Stimulated activated CD4-positive, alpha-beta T cell treated with anti-CD3 and anti-CD28 coated beads, Interleukin-15, amount 100 ng/mL, for 24 hours (primary cell): ENCODE data around the gene SSRP1.
"Not testable (repeated sequence)": the region's sequence is repeated elsewhere in the genome, so short reads cannot be mapped to it uniquely, and the experiment has no call there.

Experiments used
- DNase-seq: peaks from one replicate; pipeline ENCODE4 v3.0.0-alpha.2; 2020

The SSRP1 gene

GRCh38 chr11:57294225-57295131 is 41.2 kb downstream of the SSRP1 start:
- DNase-seq: no peak

- DNase-seq: no peak
Observed at GRCh38 chr11:57290288-57290687, 45.4 kb downstream of the SSRP1 start.

GRCh38 chr11:57288771-57289579 is 46.7 kb downstream of the SSRP1 start:
- DNase-seq: no peak

DNA sequence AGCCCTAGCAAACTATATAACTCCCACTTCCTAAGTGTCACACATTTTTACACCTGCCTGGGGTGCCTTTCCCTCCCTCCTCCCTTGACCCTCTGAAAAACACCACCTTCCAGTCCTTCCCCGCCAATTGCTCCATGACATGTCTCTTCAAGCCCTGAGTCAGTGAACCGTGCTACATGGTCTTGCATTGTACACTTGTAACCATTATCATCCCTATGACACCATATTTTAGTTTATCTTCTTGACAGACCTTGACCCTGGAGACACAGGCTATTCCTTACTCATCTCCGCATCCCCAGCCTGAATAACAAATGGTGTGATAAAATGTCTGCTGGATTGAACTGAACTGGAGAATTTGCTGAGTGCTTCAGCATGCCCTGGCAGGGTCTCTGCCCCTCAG is 47.8 kb downstream of the SSRP1 start:
- no peak for DNase-seq

DNA sequence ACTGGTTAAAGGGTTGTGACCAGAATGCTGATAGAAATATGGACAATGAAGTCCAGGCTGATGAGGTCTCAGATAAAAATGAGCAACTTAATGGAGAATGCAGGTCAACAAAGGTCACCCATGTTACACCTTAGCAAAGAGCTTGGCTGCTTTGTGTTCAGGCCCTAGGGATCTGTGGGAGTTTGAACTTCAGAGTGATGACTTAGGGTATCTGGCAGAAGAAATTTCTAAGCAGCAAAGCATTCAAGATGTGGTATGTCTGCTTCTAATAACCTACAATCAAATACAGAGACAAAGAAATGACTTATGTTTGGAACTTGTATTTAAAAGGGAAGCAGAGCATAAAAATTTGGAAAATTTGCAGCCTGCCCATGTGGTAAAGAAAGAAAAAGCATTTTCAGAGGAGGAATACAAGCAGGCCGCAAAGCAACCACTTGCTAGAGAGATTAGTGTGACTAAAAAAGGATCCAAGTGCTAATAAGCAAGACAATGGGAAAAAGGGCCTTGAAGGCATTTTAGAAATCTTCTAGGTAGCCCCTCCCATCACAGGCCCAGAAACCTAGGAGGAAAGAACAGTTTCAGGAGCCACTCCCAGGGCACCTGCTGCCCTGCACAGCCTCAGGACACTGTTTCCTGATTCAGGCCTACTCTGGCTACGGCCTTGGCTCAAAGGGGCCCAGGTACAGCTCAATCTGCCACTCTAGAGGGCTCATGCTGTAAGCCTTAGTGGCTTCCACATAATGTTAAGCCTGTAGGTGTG is 52.3 kb downstream of the SSRP1 start:
- no peak for DNase-seq

GRCh38 chr11:57281546-57281945 is 54.1 kb downstream of the SSRP1 start:
- DNase-seq: not testable (repeated sequence)

DNA sequence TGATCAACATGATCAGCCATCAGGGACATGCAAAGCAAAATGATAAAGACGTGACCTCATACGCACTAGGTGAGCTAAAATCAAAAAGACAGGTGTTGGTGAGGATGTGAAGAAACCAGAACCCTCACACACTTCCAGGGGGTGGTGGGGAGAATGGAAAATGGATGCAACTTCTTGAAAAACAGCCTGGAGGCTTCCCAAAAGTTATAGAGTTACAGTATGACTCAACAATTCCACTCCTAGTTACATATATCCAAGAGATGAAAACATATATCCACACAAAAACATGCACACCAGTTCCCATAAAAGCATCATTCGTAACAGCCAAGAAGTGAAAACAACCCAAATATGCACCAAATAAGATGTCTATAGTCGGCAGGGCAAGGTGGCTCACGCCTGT is 56.6 kb downstream of the SSRP1 start:
- DNase-seq: no peak

DNA sequence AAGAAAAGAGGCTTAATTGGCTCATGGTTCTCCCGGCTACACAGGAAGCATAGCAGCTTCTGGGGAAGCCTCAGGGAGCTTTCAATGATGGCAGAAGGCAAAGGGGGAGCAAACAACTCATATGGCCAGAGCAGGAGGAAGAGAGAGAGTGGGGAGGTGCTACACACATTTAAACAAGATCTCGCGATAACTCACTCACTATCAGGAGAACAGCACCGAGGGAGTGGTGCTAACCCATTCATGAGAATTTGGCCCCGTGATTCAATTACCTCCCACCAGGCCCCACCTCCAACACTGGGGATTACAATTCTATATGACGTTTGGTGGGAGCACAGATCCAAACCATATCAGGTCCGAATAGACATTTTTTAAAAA is 57.0 kb downstream of the SSRP1 start:
- DNase-seq: no peak

- peak; percentile 55 for DNase-seq
Observed at GRCh38 chr11:57277845-57278720, 57.6 kb downstream of the SSRP1 start.

DNA sequence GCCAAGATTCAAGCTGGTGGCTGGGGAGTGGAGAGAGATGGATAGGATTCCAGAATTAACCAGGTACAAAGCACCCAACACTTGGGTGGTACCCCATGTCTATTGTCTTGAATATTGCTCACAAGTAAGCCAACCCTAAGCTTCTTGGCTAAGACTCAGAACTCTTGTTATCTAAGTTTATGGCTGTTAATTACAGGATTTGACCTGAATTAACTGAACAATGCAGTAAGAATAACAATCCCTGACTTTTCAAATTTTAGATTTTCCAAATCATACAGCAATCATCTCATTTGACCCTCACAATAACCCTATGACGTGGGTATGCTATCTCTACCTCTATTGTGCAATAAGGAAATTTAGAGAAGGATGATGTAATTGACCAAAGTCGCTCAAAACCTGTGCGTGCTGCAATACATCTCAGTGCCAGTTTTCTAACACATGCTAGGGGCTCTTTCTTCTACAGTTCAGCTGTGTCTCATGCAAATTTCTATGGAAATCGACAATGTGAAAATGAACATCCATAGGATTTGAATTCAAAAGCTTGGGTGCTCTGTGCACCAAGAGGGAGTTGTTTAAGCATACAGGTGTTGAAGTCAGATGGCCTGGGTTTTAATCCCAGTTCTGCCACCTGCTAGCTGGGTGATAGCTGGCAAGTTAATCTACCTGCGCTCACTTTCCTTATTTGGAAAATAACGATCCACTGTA is 58.6 kb downstream of the SSRP1 start:
- DNase-seq: no peak

DNA sequence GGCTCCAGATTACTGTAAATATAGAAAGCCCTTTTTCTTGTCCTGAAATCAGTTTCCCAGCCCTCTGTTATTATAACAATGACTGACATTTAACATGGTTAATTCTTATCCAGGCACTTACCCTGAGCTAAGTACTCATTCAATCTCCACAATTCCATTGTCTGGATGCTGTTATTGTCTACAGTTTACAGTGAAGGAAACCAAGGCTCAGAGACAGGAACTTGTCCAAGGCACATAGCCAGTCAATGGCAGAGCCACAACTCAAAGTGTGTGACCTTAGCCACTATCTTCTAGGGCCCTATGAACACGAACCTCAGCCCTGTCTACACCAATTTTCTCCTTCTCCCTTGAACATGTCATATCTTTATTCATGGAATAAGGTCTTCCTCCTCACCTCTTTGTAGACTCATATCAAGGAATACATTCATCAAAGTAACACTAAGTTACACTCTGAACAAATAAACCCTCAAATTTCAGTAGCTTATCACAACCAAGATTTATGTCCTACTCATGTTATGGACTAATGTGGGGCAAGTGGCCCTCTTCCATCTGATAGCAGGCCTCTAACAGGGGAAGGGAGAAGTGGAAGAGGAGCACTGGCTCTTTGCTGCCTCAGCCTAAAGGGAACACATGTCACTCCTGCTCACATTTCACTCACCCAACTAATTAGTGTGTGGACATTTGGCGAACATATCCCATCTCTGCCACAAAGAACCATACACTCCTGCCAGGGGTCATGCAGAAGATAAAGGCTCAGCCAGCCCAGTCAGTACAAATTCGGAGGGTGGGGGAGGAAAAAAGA is 59.3 kb downstream of the SSRP1 start:
- DNase-seq: no peak
